Measurements from ENCODE around the gene NHSL1.
A peak's percentile ranks its signal among the peaks of the same experiment; 100 is the strongest.
"Not testable (repeated sequence)": the region's sequence is repeated elsewhere in the genome, so short reads cannot be mapped to it uniquely, and the experiment has no call there.

Gene NHSL1

DNA sequence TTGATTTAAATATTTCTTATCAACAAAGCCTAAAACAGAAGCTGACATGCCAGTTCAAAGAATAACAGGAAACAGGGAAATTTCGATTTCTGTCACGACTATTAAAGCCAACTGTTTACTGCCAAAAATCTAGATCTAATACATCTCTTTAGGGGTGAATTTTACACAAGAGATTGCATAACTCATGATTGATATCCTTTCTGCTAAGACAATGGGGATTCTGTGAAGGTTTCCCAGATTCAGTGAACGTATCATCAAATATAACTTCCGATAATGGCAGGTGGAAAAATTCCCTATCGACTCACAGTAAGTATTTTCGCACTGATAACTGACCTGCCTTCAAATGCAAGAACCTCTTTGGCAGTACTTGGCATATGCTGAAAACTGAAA, 42.9 kb downstream of the NHSL1 start:
- DNase-seq = no peak

DNA sequence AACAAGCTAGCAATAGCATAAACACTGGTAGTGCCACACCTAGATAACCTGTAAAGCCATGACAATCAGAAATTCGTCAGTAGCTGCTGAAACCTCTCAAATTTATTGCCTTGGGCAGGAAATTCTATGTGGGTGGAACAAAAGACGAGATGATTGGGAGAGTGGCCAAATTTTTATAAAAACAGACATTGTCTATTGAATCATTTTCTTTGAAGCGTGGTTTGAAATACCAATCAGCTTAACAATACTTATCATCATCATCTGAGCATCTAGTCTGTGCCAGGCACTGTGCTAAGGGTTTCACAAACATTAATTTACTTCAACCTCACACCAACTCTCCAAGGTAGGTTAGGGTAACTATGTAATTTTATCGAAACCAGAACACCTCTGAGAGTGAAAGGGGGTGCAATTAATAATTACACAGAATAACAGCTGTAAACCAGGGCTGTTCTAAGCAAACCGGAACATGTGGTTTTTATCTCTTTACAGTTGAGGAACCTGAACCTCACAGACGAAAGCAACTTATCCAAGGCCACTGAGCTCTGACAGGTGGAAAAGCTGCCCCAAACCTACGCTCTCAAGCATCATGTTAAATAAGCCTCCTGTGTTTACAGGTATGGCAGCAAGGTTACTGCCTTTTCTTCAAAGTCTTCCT, 43.4 kb downstream of the NHSL1 start:
- DNase-seq = peak; percentile 10

DNA sequence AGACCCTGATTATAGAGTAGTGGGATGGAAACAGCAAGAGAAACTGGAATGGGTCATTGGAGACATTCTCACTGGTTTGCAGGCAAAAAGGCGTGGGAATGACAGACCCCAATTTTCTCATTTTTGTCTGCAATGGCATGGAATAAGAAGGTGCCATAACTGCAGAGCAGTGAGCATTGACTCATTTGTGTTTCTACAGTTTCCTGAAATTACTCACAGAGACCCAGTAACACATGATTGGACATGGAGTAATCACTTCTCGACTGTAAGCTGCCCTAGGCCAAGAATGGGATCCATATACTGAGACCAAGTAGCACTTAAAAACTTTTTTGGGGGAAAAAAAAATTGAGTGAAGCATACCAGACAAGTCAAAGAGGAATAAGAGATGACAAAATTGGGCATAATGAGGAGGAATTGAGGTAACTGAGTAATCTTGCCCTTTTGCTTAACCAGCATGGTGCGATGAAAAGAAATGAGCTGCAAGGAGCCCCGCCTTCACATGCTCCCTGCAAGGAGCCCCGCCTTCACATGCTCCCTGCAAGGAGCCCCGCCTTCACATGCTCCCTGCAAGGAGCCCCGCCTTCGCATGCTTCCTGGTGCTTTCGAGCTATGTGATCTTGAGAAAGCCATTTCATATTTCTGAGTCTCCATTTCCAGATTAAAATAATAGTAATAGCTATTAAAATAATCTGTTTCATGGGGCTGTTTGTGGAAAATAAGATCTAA, 44.1 kb downstream of the NHSL1 start:
- DNase-seq = no peak

DNA sequence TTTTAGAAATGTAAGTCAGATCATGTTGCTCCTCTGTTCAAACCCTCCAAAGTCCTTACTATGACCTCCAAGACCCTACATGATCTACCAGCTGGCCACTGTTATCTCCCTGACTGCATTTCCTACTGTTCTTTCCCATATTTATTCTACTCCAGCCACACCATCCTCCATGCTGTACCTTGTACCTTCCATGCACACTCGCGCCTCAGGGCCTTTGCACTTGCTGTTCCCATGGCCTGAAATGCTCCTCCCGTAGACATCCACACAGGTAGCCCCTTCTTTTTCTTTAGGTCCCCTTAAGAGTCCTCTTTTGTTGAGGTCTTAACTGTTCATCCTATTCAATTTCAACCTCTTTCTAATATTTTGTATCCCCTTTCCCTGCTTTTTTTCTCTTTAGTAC, 48.3 kb downstream of the NHSL1 start:
- no peak for DNase-seq

DNA sequence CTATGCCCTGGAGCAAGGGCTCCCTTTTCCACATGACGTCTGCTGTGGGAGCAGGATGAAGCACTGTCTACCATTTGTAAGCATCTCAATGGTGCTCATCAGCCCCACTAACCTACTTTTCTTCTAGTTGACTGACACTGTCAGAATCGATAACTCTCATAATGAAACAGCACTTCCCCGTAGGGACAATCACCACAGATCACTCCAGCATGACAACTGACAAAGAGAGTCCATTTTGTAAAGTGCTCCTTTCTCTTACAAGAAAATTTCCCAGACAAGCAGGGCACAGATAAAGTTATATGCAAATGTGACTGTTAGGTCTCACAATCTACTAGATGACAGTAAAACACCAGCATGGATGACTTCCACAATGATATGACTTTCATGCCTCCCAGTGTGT, 48.8 kb downstream of the NHSL1 start:
- no peak for DNase-seq

DNA sequence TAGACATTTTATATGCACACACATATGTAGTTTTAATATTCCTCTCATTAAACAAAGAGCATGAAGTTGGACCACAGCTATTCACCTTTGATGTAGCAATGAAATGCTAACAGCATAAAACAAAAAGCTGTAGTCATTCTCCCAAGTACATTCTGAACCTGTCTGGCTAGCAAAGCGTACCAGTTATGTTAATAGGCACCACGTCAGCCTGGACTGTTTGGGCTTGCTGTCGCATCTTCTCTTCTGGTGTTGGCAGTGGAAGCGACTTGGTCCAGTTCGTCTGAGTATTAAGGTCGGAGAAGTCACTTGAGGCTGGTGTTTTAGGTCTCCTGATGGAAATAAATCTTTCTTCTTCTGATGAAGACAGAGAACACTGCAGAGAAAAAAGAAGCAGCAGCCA, 52.5 kb downstream of the NHSL1 start:
- DNase-seq = no peak

DNA sequence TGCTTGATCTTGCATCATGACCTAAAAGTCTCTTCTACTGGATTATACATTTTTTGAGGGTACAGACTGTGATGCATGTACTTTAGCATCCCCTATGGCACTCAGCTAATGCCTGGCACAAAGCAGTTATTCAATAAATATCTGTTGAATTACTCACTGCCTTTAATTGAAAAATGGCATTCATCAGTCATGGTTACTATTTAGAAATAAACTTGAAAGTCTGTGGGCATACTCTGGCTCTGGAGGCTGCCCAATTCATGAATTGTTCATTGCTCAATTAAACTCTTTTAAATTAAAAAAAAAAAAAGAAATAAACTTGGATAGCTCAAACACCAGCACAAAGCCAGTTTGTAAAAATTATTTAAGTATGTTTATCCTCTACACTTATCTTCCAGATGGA, 55.3 kb downstream of the NHSL1 start:
- DNase-seq = no peak

DNA sequence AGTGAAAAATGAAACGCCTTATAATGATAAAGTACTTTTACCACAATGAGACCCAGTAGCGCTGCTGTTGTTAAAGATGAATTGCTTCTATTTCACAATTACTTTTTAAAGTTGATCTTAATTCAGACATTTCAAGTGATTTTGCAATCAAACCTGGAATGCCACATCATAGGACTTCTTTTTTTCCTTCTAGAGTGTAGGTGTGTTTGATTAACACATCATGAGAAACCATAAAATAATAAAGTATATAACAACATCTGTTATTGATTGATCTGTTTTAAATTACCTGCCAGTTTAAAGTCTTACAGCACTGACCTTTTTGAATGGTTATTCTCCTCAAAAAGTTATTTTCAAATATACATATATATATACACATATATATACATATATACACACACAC, 56.6 kb downstream of the NHSL1 start:
- DNase-seq = no peak

DNA sequence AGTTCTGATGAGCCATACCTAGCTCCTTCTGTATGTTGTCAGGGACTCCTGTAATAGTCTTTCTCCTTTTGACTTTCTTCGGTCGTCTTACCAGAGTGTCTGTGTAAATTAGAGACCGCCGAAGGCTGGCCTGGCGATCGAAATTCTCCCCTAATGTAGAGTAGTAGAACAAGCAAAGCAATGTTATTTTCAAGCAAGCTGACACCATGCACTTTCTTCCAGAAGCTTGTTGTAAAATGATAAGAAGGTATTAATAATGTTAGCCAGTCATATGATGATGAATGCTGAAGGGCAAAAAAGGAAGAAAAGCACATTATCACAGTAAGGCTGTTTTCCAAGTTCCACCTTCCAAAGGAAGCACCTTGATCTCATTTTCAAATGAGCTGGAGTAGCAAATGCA, 57.3 kb downstream of the NHSL1 start:
- no peak for DNase-seq

DNA sequence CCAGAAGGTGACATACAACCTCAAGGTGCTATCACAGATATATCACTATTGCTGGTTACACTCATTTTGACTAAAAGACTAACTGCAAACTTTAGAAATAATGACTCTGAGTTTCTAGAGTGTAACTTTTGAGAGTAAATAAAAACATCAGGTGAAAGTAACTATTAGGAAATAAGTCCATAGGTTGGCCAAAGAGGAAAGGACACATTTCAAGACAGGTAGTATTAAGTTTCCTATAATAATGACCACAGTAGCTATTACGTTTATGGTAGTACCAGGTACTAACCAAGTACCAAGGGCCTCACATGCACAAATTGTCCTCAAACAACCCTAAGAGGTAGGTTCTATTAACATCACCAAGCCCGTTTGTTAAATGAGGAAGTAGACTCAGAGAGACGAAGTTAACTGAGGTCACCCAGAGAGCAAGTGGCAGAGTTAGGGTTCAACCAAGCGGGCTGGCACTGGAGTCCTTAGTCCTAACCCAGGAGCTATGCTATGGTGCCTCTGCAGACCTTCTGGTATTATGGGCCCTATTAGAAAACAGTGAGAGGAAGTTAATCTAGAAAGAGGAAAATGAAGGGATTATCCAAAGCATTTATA, 58.4 kb downstream of the NHSL1 start:
- no peak for DNase-seq

DNA sequence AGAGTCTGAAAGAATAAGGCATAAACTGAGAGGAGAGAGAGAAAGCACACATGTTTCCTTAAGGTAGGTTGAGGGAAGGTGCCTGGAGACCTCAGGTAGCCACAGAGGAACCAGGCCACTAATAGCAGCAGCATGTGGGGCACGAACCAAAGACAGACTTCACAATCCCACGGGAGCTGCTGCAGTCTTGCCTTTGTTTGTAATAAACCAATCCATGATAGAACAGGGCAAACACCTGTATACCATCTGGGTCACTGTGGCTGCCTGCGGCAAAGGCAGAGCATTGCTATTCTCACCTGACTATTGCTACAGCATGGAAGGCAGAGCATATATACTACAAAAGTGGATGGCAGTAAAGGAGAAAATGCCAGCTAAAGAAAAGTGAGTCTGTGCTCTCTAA, 59.0 kb downstream of the NHSL1 start:
- no peak for DNase-seq

DNA sequence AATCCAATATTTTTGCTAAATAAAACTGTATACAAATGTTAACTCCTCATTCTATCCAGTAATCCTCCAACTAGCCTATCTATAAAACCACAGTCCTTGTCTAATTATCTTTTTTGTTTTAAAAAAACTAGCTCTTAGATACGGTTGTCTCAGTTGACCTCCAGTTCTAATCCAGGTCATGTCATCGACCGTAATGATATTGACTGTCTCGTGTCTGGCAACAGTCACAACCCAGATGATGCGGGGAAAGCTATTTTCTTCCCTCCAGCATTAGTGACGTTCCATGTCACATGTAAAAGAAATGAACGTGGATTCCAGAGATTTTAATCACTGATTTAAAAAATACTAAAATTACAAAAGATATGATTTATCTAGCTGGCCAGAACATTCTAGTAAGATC, 59.7 kb downstream of the NHSL1 start:
- DNase-seq = no peak

DNA sequence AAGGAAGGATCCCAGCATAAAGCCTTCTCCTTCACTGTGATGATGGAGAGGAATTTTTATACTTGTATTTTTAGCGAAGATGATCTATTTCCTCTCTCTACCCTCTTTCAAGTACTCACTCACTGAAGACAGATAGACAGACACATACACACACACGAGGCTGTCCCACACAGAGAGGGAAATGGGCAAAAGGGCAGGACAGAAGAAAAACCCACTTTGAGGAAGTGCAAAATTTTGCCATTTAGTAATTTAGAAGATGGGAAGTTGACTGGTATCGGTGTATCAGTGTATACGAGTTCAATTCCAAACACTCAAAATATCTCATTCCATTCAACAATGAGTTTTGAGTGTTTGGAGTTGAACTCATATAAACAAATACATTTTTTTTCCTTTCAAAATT, 64.4 kb downstream of the NHSL1 start:
- DNase-seq = no peak

DNA sequence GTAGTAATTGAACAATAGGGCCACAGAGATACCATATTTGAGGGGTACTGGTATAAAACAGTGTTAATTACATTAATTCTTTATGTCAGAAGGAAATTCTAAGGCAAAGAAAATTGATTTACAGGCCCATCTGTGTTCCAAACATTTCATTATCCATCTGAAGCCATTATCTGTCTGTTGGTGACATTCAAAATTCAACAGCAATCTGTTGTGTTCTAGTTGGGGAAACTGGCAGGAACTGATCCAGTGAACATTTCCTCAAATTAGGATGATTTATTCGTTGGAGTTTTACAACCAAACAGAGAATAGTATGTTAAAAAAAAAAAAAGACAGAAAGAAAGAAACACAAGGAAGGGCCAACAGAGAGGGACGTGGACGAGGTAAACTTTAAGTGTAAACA, 65.2 kb downstream of the NHSL1 start:
- no peak for DNase-seq

DNA sequence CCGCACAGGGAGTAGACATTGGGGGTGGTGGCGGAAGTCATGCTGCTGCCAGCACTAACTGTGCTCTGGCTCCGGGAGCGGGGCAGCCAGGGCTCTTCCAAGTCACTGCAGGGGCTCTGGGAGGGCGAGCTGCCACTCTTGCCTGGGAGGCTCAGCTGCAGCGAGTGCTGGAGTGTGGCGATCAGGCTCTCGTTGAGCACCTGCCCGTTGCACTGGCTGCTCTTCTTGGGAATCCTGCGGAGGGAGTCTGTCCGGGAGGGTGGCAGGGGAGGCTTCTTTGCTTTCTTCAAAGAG, 67.3 kb downstream of the NHSL1 start:
- DNase-seq = no peak

DNA sequence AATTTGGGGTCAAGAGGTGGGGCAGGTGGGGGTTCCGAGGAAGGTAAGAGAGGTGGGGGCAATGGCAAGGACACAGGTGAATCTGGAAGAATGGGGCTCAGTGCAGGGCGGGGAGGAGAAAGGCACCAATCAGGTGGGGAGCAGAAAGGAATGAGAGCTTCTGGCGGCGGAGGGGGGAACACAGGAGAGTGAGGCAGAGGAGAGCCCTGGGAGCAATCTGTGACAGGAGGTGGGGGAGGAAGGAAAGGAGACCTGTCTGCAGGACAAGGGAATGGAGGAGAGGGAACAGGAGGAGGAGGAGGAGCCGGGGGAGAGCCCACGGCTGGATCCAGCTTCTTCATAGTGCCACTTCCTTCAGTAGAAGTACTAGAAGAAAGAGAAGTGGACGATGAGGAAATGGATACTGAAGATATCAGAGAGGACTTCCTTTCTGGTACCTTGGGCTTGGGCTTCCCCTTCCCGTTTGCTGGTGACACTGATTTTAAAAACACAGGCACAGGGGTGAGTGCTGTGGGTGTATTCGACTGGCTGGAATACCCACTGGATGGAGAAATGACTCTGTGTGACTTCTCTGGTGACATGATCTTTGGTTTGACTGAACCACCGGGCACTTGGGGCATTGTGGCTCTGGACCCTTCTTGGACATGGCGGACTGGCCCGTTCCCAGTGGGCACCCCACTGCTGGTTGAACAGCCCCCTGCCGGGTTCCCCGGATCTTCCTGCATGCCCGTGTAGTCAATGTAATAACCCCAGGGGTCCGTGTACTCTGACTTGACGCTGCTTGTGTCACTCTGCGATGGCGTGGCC, 67.8 kb downstream of the NHSL1 start:
- DNase-seq = no peak

DNA sequence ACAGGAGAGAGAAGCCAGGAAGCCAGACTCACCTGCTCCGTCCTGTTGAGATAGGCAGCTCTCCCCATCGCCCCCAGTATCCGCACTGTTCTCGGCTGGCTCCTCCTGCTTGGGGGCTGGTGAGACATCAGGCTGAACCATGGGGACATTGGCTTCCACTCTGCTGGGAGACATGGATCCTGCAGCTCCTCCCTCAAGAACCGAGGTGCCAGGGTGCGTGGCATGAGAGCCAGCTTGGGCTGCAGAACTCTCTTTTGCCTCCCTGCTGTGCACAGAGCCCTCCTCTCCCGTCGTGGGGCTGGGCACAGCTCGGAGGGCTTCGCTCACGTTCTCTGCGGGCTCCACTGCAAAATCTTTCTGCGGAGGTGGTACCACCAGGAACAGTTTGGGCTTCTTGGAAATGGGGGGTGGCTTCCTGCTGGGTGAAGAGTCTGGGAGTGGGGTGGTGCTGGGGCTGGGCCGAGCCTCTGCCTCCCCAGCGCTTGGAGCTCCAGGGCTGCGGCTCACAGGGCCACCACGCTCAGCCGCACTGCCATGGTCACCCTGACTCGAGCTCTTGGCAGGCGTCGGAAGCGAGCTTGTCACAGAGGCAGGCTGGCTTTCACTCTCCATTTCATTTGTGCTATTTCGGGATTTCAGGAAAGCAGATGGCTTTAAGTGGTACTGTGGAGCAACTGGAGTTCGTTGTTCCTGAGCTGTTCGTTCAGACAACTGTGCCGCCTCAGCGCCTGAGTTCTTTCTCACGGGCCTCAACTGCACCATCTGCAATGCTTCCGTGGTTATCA, 68.7 kb downstream of the NHSL1 start:
- DNase-seq = no peak

DNA sequence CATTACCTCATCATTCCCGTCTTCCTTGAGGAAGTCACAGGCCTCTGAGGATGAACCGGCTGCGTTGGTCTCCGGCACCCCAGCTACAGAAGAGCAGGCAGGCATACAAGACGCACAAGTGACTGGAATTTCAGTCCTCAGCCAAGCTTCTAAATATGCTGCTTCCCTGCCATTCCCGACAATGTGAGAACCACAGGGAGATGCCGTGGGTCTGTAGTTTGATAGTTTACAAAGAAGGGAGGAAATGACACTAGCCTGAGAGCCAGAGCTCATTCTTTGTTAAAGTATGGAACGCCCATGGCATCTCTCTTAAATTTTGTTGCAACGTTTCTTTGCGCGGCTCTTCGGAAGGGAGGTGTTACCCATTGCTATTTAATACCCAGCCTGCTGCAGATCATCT, 69.5 kb downstream of the NHSL1 start:
- DNase-seq = no peak

DNA sequence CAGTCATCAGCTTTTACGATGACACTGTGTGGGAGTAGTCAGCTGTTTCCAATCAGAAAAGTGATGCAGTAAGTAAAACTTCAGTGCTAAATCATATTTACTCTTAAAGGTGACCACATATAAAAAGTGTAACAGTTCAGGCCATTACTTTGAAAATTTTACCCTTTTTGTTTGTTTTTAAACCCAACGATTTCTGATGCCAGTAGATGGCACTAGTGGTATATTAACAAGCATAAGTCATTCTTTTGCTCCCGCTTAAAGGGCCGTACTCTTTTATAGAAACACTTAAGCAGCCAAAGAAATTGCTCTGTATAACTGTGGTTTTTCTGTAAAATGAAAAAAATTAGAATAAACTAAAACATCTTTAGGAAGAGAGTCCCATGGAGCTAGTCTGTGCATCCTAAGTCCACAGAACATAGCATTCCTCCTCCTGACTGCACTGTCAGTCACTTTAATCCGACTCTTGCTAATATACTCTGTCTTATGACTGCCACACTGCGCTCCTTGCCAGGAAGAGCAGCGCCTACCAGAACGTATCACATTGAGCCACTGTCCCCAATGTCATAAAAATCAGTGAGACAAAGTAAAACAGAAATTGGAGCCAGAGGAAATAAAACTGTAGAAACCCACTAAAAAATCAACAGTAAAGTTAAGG, 70.2 kb downstream of the NHSL1 start:
- peak; percentile 55 for DNase-seq

DNA sequence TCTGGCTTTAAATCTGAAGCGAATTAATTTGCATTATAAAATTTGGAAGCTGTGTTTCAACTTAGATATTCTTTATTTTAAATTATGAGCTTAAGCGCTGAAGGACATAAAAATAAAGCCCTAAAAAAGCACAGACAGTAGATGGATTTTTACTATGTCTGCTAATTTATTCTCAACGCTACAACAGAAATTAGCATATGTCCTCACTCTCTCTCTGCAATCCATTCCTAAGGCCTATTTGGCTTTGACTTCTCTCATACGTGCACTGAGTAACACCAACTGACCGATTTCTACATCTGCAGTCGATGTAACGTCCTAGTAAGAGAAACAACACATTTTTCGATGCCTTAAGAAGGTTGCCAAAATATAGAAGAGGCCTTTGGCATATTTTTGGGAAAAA, 71.6 kb downstream of the NHSL1 start:
- DNase-seq = no peak

DNA sequence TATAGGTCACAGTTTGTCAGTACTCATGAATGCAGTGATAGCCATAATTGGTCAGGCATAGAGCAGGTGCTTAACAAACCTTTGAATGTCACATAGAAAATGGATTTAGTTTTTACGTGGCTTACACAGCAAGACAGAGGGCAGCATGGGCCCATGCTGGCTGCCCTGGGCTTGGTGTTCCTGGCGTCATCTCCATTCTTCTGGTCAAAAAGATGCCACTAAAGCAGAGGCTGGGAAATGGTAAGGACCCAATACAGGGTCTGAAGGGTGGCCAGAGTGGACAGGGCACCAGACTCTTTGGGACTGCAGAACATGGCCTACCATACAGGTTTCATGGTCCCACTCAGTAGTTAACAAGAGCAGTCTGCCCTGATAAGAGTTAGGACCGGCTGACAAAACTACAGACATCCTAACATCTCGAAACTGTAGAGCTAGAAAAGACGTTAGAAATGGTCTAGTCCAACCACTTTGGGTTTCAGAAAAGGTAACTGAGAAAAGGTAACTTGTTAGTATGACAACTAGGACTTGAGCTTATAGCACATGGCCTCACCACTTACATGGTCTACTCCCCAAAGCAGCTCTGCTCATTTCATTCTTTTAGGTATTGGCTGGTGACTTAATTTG, 72.7 kb downstream of the NHSL1 start:
- no peak for DNase-seq

DNA sequence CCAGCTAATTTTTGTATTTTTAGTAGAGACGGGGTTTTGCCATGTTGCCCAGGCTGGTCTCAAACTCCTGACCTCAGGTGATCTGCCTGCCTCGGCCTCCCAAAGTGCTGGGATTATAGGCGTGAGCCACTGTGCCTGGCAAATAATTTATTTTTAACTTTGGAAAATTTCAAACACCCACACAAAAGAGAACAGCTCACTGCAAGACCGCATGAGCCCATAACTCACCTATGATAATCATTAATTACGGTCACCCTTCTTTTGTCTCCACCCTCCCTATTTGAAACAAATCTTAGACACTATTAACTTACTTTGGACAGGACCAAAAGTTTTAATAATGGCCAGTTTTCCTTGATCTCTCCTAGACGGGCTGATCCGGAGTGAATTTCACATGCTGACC, 74.0 kb downstream of the NHSL1 start:
- DNase-seq = not testable (repeated sequence)

Data from NCI-H1105 (cell line).